H1 (cell line): Measurements from ENCODE around the gene ABCF3. TPM values are rescaled to one million over a fixed set of nuclear protein-coding genes. Genes with fewer than 3 reads are reported as not detected.
A peak's percentile ranks its signal among the peaks of the same experiment; 100 is the strongest.

Experiments used
- CTCF ChIA-PET: fragments of 300-600 bp; sonication (Branson Sonifier 250); formaldehyde crosslinking; loops from one replicate; lab custom pipeline; 2021; ENCODE audit not compliant: partially characterized antibody; lab: Charles Lee
- POLR2A ChIA-PET: fragments of 300-600 bp; sonication (Branson Sonifier 250); formaldehyde crosslinking; loops from one replicate; lab custom pipeline; 2021; ENCODE audit warnings: inconsistent platforms; ENCODE audit not compliant: partially characterized antibody; lab: Charles Lee
- DNase-seq, 2 experiments: peaks; one replicate each; pipeline versions ENCODE4 v3.0.0 to v3.0.0-alpha.2; 2010 to 2022; ENCODE audit warnings: low spot score in 2 of 2, low read depth in 1 of 2, mixed read lengths in 1 of 2
- FAIRE-seq: peaks from 2 replicates; lab custom pipeline; 2011; peaks lifted over from hg19 to GRCh38; lab: Jason Lieb, UNC
- H2AFZ ChIP-seq: 2 replicates; pipeline ENCODE4 v1.8.1; 2012; ENCODE audit warnings: low read length, inconsistent platforms
- H2AK5ac ChIP-seq: 2 replicates; pipeline ENCODE4 v1.6.1; 2013; ENCODE audit warnings: low read depth, low read length
- H2BK120ac ChIP-seq: replicated peaks from 2 replicates; pipeline ENCODE3; 2013; ENCODE audit warnings: low read depth, low read length, inconsistent platforms
- H2BK12ac ChIP-seq: 2 replicates; pipeline ENCODE4 v1.6.1; 2013; ENCODE audit warnings: low read depth, low read length
- H2BK15ac ChIP-seq: 2 replicates; pipeline ENCODE4 v1.6.1; 2013; ENCODE audit warnings: low read length
- H2BK20ac ChIP-seq: 2 replicates; pipeline ENCODE4 v1.6.1; 2013; ENCODE audit warnings: low read length
- H2BK5ac ChIP-seq: 2 replicates; pipeline ENCODE4 v1.6.1; 2013; ENCODE audit warnings: low read depth, low read length
- H3K14ac ChIP-seq: 2 replicates; pipeline ENCODE4 v1.6.1; 2013; ENCODE audit warnings: inconsistent platforms; ENCODE audit not compliant: insufficient read length
- H3K18ac ChIP-seq: 2 replicates; pipeline ENCODE4 v1.6.1; 2013; ENCODE audit warnings: low read length; ENCODE audit errors: extremely low read depth
- H3K23ac ChIP-seq: 2 replicates; pipeline ENCODE4 v1.6.1; 2013; ENCODE audit warnings: inconsistent platforms; ENCODE audit not compliant: insufficient read length
- H3K23me2 ChIP-seq: 2 replicates; pipeline ENCODE4 v1.6.1; 2013; ENCODE audit warnings: low read depth, low read length
- H3K27ac ChIP-seq: 2 replicates; pipeline ENCODE4 v1.6.1; 2011; ENCODE audit warnings: low read depth, low read length, inconsistent platforms
- H3K27me3 ChIP-seq, 4 experiments: replicated peaks in 1 of 4; 1 replicate in 1 of 4; 2 replicates in 3 of 4; pipeline versions ENCODE4 v1.6.1 to v1.8.1; 2011 to 2013; ENCODE audit warnings: low read length in 3 of 4, mild to moderate bottlenecking in 3 of 4, inconsistent platforms in 2 of 4, mixed read lengths in 2 of 4, moderate library complexity in 1 of 4; ENCODE audit not compliant: control insufficient read depth in 3 of 4, insufficient read depth in 3 of 4; ENCODE audit errors: extremely low read depth in 1 of 4
- H3K36me3 ChIP-seq, 4 experiments: 2 replicates each; pipeline versions ENCODE4 v1.6.1 to v1.8.1; 2011 to 2013; ENCODE audit warnings: mild to moderate bottlenecking in 4 of 4, low read length in 3 of 4, moderate library complexity in 2 of 4, control low read depth in 1 of 4, inconsistent platforms in 1 of 4; ENCODE audit not compliant: insufficient read depth in 4 of 4, control insufficient read depth in 2 of 4
- H3K4ac ChIP-seq: replicated peaks from 2 replicates; pipeline ENCODE3; 2013; ENCODE audit warnings: low read length, low read depth, mixed read lengths, inconsistent platforms; ENCODE audit not compliant: insufficient read length
- H3K4me1 ChIP-seq, 4 experiments: replicated peaks in 1 of 4; 1 replicate in 1 of 4; 2 replicates in 3 of 4; pipeline versions ENCODE4 v1.6.1 to v1.8.1; 2011 to 2013; ENCODE audit warnings: low read length in 3 of 4, inconsistent platforms in 2 of 4, mixed read lengths in 1 of 4; ENCODE audit not compliant: insufficient read depth in 4 of 4, control insufficient read depth in 3 of 4
- H3K4me2 ChIP-seq, 2 experiments: 2 replicates each; pipeline versions ENCODE4 v1.6.1 to v1.8.1; 2011 to 2013; ENCODE audit warnings: low read depth in 2 of 2, low read length in 2 of 2, control low read depth in 1 of 2, inconsistent platforms in 1 of 2, mild to moderate bottlenecking in 1 of 2; ENCODE audit not compliant: insufficient read depth in 1 of 2
- H3K4me3 ChIP-seq, 4 experiments: fragments of 200-600, 300-600 bp in 1 of 4; sonication (generic), shearing (Covaris generic), sonication (Bioruptor Twin) in 1 of 4; 2 replicates each; pipeline versions ENCODE4 v1.5.1 to v1.8.1; 2011 to 2016; ENCODE audit warnings: low read length in 4 of 4, low read depth in 3 of 4, control low read depth in 2 of 4, inconsistent platforms in 2 of 4, mild to moderate bottlenecking in 2 of 4, mixed read lengths in 1 of 4, moderate library complexity in 1 of 4; ENCODE audit not compliant: insufficient read depth in 2 of 4; ENCODE audit errors: extremely low read depth in 1 of 4
- H3K56ac ChIP-seq: replicated peaks from 2 replicates; pipeline ENCODE3; 2013; ENCODE audit warnings: low read depth, mild to moderate bottlenecking, mixed read lengths, low read length, inconsistent platforms; ENCODE audit not compliant: insufficient read length
- H3K79me1 ChIP-seq: 2 replicates; pipeline ENCODE4 v1.6.1; 2013; ENCODE audit warnings: low read depth, low read length, control low read depth
- H3K79me2 ChIP-seq, 2 experiments: 2 replicates each; pipeline versions ENCODE4 v1.6.1 to v1.8.1; 2012 to 2013; ENCODE audit warnings: low read length in 2 of 2, mild to moderate bottlenecking in 2 of 2, inconsistent platforms in 1 of 2; ENCODE audit not compliant: insufficient read depth in 2 of 2, control insufficient read depth in 1 of 2
- H3K9ac ChIP-seq, 4 experiments: replicated peaks in 1 of 4; 1 replicate in 1 of 4; 2 replicates in 3 of 4; pipeline versions ENCODE4 v1.6.1 to v1.8.1; 2011 to 2013; ENCODE audit warnings: low read depth in 3 of 4, low read length in 3 of 4, control low read depth in 2 of 4, mild to moderate bottlenecking in 2 of 4, moderate library complexity in 2 of 4, inconsistent platforms in 1 of 4; ENCODE audit errors: extremely low read depth in 1 of 4
- H3K9me3 ChIP-seq, 2 experiments: 2 replicates each; pipeline versions ENCODE4 v1.6.1 to v1.8.1; 2012 to 2013; ENCODE audit warnings: mild to moderate bottlenecking in 2 of 2, moderate library complexity in 2 of 2, control low read depth in 1 of 2, inconsistent platforms in 1 of 2, low read depth in 1 of 2, low read length in 1 of 2, mixed read lengths in 1 of 2; ENCODE audit not compliant: insufficient read depth in 2 of 2
- H4K20me1 ChIP-seq, 2 experiments: replicated peaks in 1 of 2; 2 replicates each; pipeline versions ENCODE3 to v1.8.1; 2011 to 2013; ENCODE audit warnings: inconsistent platforms in 2 of 2, low read length in 2 of 2, mild to moderate bottlenecking in 1 of 2; ENCODE audit not compliant: insufficient read depth in 2 of 2, control insufficient read depth in 1 of 2
- H4K5ac ChIP-seq: 2 replicates; pipeline ENCODE4 v1.6.1; 2013; ENCODE audit warnings: low read length, low read depth, mixed read lengths, inconsistent platforms; ENCODE audit not compliant: insufficient read length
- H4K8ac ChIP-seq: 2 replicates; pipeline ENCODE4 v1.8.0; 2013; ENCODE audit warnings: mild to moderate bottlenecking, moderate library complexity, low read length, inconsistent platforms; ENCODE audit not compliant: insufficient read depth; ENCODE audit errors: extremely low read depth
- H4K91ac ChIP-seq: replicated peaks from 2 replicates; pipeline ENCODE3; 2013; ENCODE audit warnings: low read length, mixed read lengths, inconsistent platforms; ENCODE audit not compliant: insufficient read length
- RAD21 ChIP-seq, 2 experiments: IDR thresholded peaks in 1 of 2; conservative IDR thresholded peaks in 1 of 2; 2 replicates each; pipeline ENCODE4 v1.6.1; 2011; ENCODE audit warnings: low read depth in 2 of 2, low read length in 2 of 2, improper control_type of control experiment in 1 of 2, inconsistent platforms in 1 of 2, mild to moderate bottlenecking in 1 of 2, moderate library complexity in 1 of 2
- SIN3A ChIP-seq, 2 experiments: IDR thresholded peaks in 1 of 2; conservative IDR thresholded peaks in 1 of 2; 2 replicates each; pipeline ENCODE4 v1.6.1; 2011 to 2012; ENCODE audit warnings: low read length in 2 of 2, improper control_type of control experiment in 1 of 2, low read depth in 1 of 2, mild to moderate bottlenecking in 1 of 2
- SIRT6 ChIP-seq: IDR thresholded peaks from one replicate; pipeline ENCODE4 v1.7.1; 2012; ENCODE audit warnings: low read length, inconsistent platforms
- TAF7 ChIP-seq: optimal IDR thresholded peaks from 2 replicates; pipeline ENCODE3; 2011; ENCODE audit warnings: low read depth, mild to moderate bottlenecking, inconsistent platforms, low read length, moderate library complexity, borderline replicate concordance
- WGBS, 2 experiments: shearing (Covaris generic) in 1 of 2; methylation state at CpG; one replicate each; pipeline versions ENCODE4 v1.1.6 to v1.1.7; 2013 to 2015; ENCODE audit warnings: low lambda C conversion rate in 2 of 2, mixed read lengths in 2 of 2, inconsistent platforms in 1 of 2, low coverage in 1 of 2, missing lambda C conversion rate in 1 of 2; ENCODE audit not compliant: insufficient replicate concordance in 2 of 2, insufficient coverage in 1 of 2, insufficient read length in 1 of 2; ENCODE audit errors: extremely low coverage in 1 of 2, missing lambda C conversion rate in 1 of 2; 5-methylcytosine and 5-hydroxymethylcytosine counted together
- polyA plus RNA-seq, 7 experiments: library from polyadenylated mRNA; depleted of rRNA in 3 of 7; stranded (reverse) in 5 of 7; unstranded in 2 of 7; fragments of >200 nt in 5 of 7; fragments of 200-250 nt in 2 of 7; gene quantifications; 1 replicate in 5 of 7; 2 replicates in 1 of 7; 4 replicates in 1 of 7; pipeline versions ENCODE4 v1.2.1 to v1.2.3, GENCODE V29; 2011 to 2013; ENCODE audit warnings: missing spikeins in 2 of 7, mixed read lengths in 2 of 7
- total RNA-seq: library from RNA; stranded (reverse); fragmentation: NEBNext Ultra II Directional; extraction: Animal tissue kit (Norgen Biotek cat#: 25700); gene quantifications from 2 replicates; pipeline ENCODE4 v1.2.1, GENCODE V29; 2021

Gene ABCF3
- total and polyA plus RNA-seq, 2 of the 8 experiments (the other 6 are each of a cell fraction or from before 2014, with no cell fraction given), result 51.6 to 57.8 TPM

- Histone ChIP-seq H3K18ac (no peak overlapping the region; the same call in 1 of the 2 replicates), H3K27me3 (no peaks in the 10 kb centered on the region; a peak in 2 of 7 replicates), H3K4me2 (peak overlapping the region; percentile 37 to 82), H2AFZ (no peak overlapping the region), H2AK5ac (no peak overlapping the region), H3K4ac (no peak overlapping the region), H2BK15ac (no peak overlapping the region), H3K4me3 (peak overlapping the region in 3 of 4 experiments; percentile 26 to 54 (median 42); a peak in 6 of 8 replicates), H3K14ac (no peak overlapping the region), H4K91ac (no peak overlapping the region), H4K20me1 (peaks cover 8 to 16% of the 10 kb centered on the region in 2 experiments), H2BK12ac (no peak overlapping the region), H2BK5ac (no peak overlapping the region), H3K56ac (no peak overlapping the region), H3K79me2 (no peaks in the 10 kb centered on the region), H4K5ac (no peak overlapping the region), H3K23me2 (no peaks in the 10 kb centered on the region; the same call in 1 of the 2 replicates), H3K79me1 (peaks cover 2% of the 10 kb centered on the region), H3K4me1 (peaks cover 0 to 5% (median 1%) of the 10 kb centered on the region in 4 experiments; a peak in 3 of 7 replicates), H3K27ac (no peak overlapping the region), H3K23ac (no peak overlapping the region), H3K36me3 (peaks cover 13 to 34% (median 23%) of the 10 kb centered on the region in 4 experiments; a peak in 7 of 8 replicates), H3K9ac (0 out of 7 replicates have a peak overlapping the region, but pooled peaks of 1 of the 4 experiments have one; percentile 4), H2BK20ac (no peak overlapping the region), H4K8ac (peak overlapping the region; percentile 31; the same call in 1 of the 2 replicates), H2BK120ac (no peak overlapping the region), H3K9me3 (no peaks in the 10 kb centered on the region)
- ChIA-PET POLR2A (interaction anchor here (0.6 to 3.4 kb wide), 14 partner anchors 9 to 97 kb away, joined by 3 to 13 read pairs (median 5); partner anchors contain the start of genes CAMK2N2 and EEF1AKMT4), CTCF (interaction anchor here (0.7 to 8.9 kb wide), 16 partner anchors 8 to 97 kb away, joined by 3 to 183 read pairs (median 5); partner anchors contain the start of genes EEF1AKMT4 and VWA5B2)
- DNase-seq (peak in 1 of 2 experiments; percentile 57), FAIRE-seq (no peak)
- WGBS, 2 experiments, result 16% methylated on average over 38 of the region's 46 CpGs; no CpG with 5 or more reads in 1 of the 2 experiments
- TF ChIP-seq RAD21 (IDR thresholded peaks at IDR 0.05 in 1 of 2, conservative IDR thresholded peaks at IDR 0.05 in 1 of 2; ENCODE audit: low read depth in 2 of 2, low read length in 2 of 2), result peak; percentile 45 to 65
- 0 out of 4 replicates have a peak, but pooled peaks of 1 of the 2 experiments have one; percentile 37 for TF ChIP-seq SIN3A (conservative IDR thresholded peaks at IDR 0.05 in 1 of 2, IDR thresholded peaks at IDR 0.05 in 1 of 2; ENCODE audit: low read depth in 1 of 2, low read length in 2 of 2)
- TF ChIP-seq SIRT6, result no peak
- no peak for TF ChIP-seq TAF7
Measured at GRCh38 chr3:184241447-184242296, 55.7 kb downstream of the ABCF3 start.
